Upper lobe of right lung (tissue), 1 donor: ENCODE data around the gene EPB41L4B. TPM values are rescaled to one million over a fixed set of nuclear protein-coding genes. Genes with fewer than 3 reads are reported as not detected.

Experiments
- ATAC-seq: fragments of 200-7000 bp; cut with Tn5 transposase; one replicate; pipeline ENCODE4 v1.9.1; 2020; ENCODE audit warnings: mild to moderate bottlenecking, moderate library complexity
- DNase-seq: peaks from one replicate; pipeline ENCODE4 v3.0.0-alpha.2; 2020
- H3K27ac ChIP-seq: fragments of 200-600 bp; one replicate; pipeline ENCODE4 v1.8.0; 2022
- H3K27me3 ChIP-seq: fragments of 200-600 bp; one replicate; pipeline ENCODE4 v1.8.0; 2022; ENCODE audit warnings: mild to moderate bottlenecking
- H3K36me3 ChIP-seq: fragments of 200-600 bp; one replicate; pipeline ENCODE4 v1.8.0; 2022
- H3K4me1 ChIP-seq: fragments of 200-600 bp; one replicate; pipeline ENCODE4 v1.8.0; 2022
- H3K4me3 ChIP-seq: fragments of 200-600 bp; one replicate; pipeline ENCODE4 v1.8.0; 2022; ENCODE audit warnings: mild to moderate bottlenecking
- H3K9me3 ChIP-seq: fragments of 200-600 bp; one replicate; pipeline ENCODE4 v1.8.0; 2022
- CTCF ChIP-seq: fragments of 200-600 bp; IDR thresholded peaks from one replicate; pipeline ENCODE4 v1.8.0; 2022; ENCODE audit warnings: antibody characterized with exemption
- intact Hi-C: fragments of 100-400 bp; cut with DNase I; formaldehyde crosslinking; loops from one replicate; pipeline ENCODE4 v1.11.0; 2022
- total RNA-seq: library from RNA; stranded (reverse); fragmentation: NEBNext Ultra II Directional; extraction: Animal tissue kit (Norgen Biotek cat#: 25700); gene quantifications from one replicate; pipeline ENCODE4 v1.2.1, GENCODE V29; 2021
- donor health status: DM: no; HTN: yes; CAD: no; lungs with severe emphysema.

EPB41L4B gene
- total RNA-seq, 1 donor from 2014 or later, result 10.1 TPM

GRCh38 chr9:109247228-109247627 lies 73.6 kb downstream of the EPB41L4B start:
- ATAC-seq (no peak), DNase-seq (no peak)
- H3K4me3 ChIP-seq, result no peak overlapping the region
- no peaks in the 10 kb centered on the region for H3K36me3 ChIP-seq
- TF ChIP-seq CTCF, result no peak
- H3K9me3 ChIP-seq, result no peaks in the 10 kb centered on the region
- intact Hi-C loops, result no loop called here
- no peaks in the 10 kb centered on the region for H3K27me3 ChIP-seq
- no peak overlapping the region for H3K27ac ChIP-seq
- peaks cover 7% of the 10 kb centered on the region for H3K4me1 ChIP-seq

GRCh38 chr9:109246533-109246932 lies 74.3 kb downstream of the EPB41L4B start:
- TF ChIP-seq CTCF, result no peak
- Histone ChIP-seq H3K9me3 (no peaks in the 10 kb centered on the region), H3K4me1 (peaks cover 3% of the 10 kb centered on the region), H3K27me3 (no peaks in the 10 kb centered on the region), H3K36me3 (no peaks in the 10 kb centered on the region), H3K27ac (no peak overlapping the region), H3K4me3 (no peak overlapping the region)
- DNase-seq (no peak), ATAC-seq (no peak)
- intact Hi-C loops, result no loop called here

GRCh38 chr9:109245310-109245897 lies 75.5 kb downstream of the EPB41L4B start:
- intact Hi-C loops, result no loop called here
- Histone ChIP-seq H3K27me3 (no peaks in the 10 kb centered on the region), H3K36me3 (no peaks in the 10 kb centered on the region), H3K27ac (no peak overlapping the region), H3K4me1 (no peaks in the 10 kb centered on the region), H3K4me3 (no peak overlapping the region), H3K9me3 (no peaks in the 10 kb centered on the region)
- no peak for DNase-seq
- no peak for ATAC-seq
- no peak for TF ChIP-seq CTCF

GRCh38 chr9:109244179-109245132 lies 76.4 kb downstream of the EPB41L4B start:
- no peak overlapping the region for H3K4me3 ChIP-seq
- H3K36me3 ChIP-seq, result no peaks in the 10 kb centered on the region
- H3K4me1 ChIP-seq, result no peaks in the 10 kb centered on the region
- DNase-seq, result peak; percentile 80
- peak; percentile 97 for TF ChIP-seq CTCF
- H3K27me3 ChIP-seq, result no peaks in the 10 kb centered on the region
- peak; percentile 95 for ATAC-seq
- H3K9me3 ChIP-seq, result no peaks in the 10 kb centered on the region
- intact Hi-C loops, result no loop called here
- H3K27ac ChIP-seq, result no peak overlapping the region

GRCh38 chr9:109242741-109243140 lies 78.1 kb downstream of the EPB41L4B start:
- no peak overlapping the region for H3K27ac ChIP-seq
- no peaks in the 10 kb centered on the region for H3K4me1 ChIP-seq
- no peak for TF ChIP-seq CTCF
- DNase-seq, result no peak
- H3K36me3 ChIP-seq, result no peaks in the 10 kb centered on the region
- intact Hi-C loops, result no loop called here
- ATAC-seq, result no peak
- H3K4me3 ChIP-seq, result no peak overlapping the region
- no peaks in the 10 kb centered on the region for H3K27me3 ChIP-seq
- H3K9me3 ChIP-seq, result no peaks in the 10 kb centered on the region
